ENCODE results near the gene GSTT2. TPM values are rescaled to one million over a fixed set of nuclear protein-coding genes. Genes with fewer than 3 reads are reported as not detected.

GSTT2 gene
- total RNA-seq, 1 donor from 2014 or later: not detected

DNA sequence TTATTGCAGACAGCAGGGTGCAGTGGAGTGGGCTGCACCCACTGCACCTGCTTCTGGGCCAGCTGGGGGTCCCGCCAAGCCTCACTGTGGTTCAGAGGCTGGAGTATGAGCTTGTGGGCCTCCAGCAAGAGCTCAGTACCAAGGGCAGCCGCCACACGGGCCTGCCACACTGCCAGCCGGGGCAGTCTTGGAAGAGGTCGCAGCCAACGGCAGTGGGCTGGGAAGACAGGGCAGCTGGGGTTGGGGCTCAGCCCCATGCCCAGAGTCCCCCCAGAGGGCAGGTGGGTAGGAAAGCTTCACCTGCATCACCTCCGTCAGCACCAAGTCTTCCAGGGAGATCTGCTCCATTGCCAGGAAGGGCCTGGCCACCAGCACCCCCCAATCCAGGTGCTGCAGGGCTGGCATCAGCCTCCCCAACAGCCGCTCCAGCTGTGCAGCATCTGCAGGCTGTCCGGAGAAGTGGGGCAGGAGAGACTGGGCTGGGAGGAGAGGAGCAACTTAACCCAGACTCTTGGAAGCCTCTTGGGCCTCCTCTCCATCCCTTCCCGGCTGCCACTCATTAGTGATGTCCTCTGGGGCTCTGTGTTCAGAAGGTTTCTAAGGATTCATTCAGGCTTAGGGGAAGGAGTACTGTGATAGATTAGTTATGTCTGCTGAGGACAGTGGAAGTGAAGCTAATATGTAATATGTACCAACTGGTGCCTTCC, 26.4 kb downstream of the GSTT2 start:
- intact Hi-C loops (cut with micrococcal nuclease): no loop called here
- H3K4me1 Mint-ChIP-seq (ENCODE audit: low read depth): peaks cover 5% of the 10 kb centered on the region
- no peak overlapping the region for H3K4me3 Mint-ChIP-seq
- H3K27ac Mint-ChIP-seq: no peak overlapping the region
- H3K27me3 Mint-ChIP-seq (ENCODE audit: insufficient read depth): peaks cover 5% of the 10 kb centered on the region
- no peak for DNase-seq (ENCODE audit: low spot score)
- no peaks in the 10 kb centered on the region for H3K9me3 Mint-ChIP-seq
- no peaks in the 10 kb centered on the region for H3K36me3 Mint-ChIP-seq (ENCODE audit: low read depth)

DNA sequence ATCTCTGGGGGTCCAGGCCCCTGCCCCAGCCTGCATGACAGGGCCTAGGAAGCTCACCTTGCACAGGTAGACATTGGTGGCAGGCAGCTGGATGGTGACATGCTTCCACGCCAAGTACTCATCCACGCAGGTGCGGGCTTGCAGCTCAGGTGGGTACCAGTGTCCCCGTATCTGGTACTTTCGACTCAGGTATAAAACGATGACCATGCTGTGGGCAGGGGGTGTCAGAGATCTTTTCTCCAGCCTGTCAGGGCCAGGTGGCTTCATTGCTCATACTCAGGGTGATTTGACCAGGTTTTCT, 26.9 kb downstream of the GSTT2 start:
- intact Hi-C loops (cut with micrococcal nuclease): no loop called here
- no peak for DNase-seq (ENCODE audit: low spot score)
- Mint-ChIP-seq H3K4me3 (no peak overlapping the region), H3K27me3 (ENCODE audit: insufficient read depth) (peaks cover 5% of the 10 kb centered on the region), H3K36me3 (ENCODE audit: low read depth) (no peaks in the 10 kb centered on the region), H3K9me3 (no peaks in the 10 kb centered on the region), H3K27ac (no peak overlapping the region), H3K4me1 (ENCODE audit: low read depth) (peaks cover 5% of the 10 kb centered on the region)

DNA sequence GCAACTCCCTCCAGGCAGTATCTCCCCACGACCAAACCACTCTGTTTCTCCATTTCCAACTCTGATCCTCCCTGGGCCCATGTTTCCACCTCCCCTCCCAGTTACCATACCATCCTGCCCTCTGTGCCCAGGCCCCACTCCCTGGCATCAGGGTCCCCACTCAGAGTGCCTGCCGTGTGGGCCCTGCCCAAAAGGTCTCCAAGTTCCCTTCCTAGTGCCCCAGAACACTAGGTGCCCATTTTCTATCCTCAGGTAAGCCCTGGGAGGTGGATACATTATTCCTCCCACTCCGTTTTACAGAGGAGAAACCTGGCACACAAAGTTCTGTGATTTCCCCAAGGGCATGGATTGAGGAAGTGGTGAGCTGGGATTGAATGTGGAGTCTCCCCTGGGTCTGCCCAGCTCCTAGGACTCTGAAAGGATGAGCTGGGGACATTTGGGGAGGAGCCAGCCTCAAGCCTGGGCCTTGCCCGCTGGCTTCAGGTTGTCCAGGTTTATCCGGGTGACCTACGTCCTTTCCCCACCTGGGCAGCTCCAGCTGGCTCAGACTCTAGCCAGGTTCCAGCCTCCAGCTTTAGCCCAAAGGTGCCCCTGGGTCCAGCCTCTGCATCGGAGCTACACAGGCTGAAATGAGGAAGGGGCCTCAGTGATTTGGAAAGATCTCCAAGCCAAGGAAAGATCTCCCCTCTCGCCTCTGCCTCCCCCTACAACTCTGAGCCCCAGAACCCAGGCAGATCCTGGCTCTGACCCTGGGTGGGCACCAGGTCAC, 27.5 kb downstream of the GSTT2 start:
- Mint-ChIP-seq H3K9me3 (no peaks in the 10 kb centered on the region), H3K27ac (no peak overlapping the region), H3K36me3 (ENCODE audit: low read depth) (no peaks in the 10 kb centered on the region), H3K27me3 (ENCODE audit: insufficient read depth) (peaks cover 2% of the 10 kb centered on the region), H3K4me3 (no peak overlapping the region), H3K4me1 (ENCODE audit: low read depth) (peaks cover 9% of the 10 kb centered on the region)
- intact Hi-C loops (cut with micrococcal nuclease): no loop called here
- no peak for DNase-seq (ENCODE audit: low spot score)

DNA sequence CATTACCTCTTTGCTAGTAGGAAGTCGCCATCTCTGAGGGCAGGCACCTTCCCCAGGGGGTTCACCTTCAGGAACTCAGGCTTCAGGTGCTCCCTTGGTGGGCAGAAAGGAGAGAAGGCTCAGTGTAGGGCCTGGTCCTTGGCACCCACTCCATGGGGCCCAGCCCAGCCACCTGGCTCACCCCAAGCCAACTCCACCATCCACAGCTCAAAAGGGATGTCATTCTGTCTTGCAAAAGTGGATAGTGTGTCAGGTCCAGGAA, 28.0 kb downstream of the GSTT2 start:
- peaks cover 11% of the 10 kb centered on the region for H3K4me1 Mint-ChIP-seq (ENCODE audit: low read depth)
- H3K27me3 Mint-ChIP-seq (ENCODE audit: insufficient read depth): peaks cover 2% of the 10 kb centered on the region
- DNase-seq (ENCODE audit: low spot score): no peak
- H3K36me3 Mint-ChIP-seq (ENCODE audit: low read depth): no peaks in the 10 kb centered on the region
- H3K27ac Mint-ChIP-seq: no peak overlapping the region
- intact Hi-C loops (cut with micrococcal nuclease): no loop called here
- H3K9me3 Mint-ChIP-seq: no peaks in the 10 kb centered on the region
- no peak overlapping the region for H3K4me3 Mint-ChIP-seq

DNA sequence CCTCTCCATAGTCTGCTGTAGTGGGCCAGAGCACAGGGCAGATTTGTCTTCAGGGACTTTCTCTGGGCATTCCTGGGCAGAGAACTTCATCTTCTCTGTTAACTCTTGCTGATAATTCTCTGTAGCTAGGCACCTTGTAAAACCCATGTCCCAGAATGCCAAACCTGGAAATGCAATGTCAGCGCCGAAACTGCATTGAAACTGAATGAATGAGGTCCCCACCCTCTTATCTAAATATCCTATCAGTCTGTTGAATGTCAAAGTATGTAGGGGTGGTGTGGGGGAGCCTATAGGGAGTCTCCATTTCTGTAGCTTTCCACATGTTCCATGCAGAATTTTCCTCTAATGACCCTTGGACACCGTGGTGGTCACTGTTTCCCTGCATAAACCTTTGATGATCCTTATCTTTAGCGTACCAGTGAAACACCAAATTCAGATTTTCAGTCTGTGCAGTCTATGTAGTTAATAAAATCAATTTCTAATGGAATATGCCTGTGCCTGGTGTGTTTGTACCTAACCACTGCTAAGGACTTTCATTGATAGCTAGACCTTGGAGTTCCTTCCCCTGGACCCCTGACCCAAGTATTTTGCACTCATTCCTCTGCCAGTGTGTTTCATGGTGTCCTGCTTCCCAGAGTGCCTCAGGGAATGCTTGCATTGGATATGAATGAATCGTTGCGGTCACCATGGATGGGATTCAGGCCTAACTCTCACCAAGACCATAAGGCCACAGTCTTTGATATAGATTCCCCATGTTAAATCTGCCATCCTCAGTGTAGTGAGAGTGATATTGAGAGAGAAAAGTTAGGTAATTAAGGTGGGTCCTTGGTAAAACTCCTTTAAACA, 28.7 kb downstream of the GSTT2 start:
- no peak for DNase-seq (ENCODE audit: low spot score)
- H3K4me3 Mint-ChIP-seq: no peak overlapping the region
- peaks cover under 1% of the 10 kb centered on the region for H3K27me3 Mint-ChIP-seq (ENCODE audit: insufficient read depth)
- H3K36me3 Mint-ChIP-seq (ENCODE audit: low read depth): peaks cover 2% of the 10 kb centered on the region
- no peaks in the 10 kb centered on the region for H3K9me3 Mint-ChIP-seq
- H3K27ac Mint-ChIP-seq: no peak overlapping the region
- peaks cover 15% of the 10 kb centered on the region for H3K4me1 Mint-ChIP-seq (ENCODE audit: low read depth)
- intact Hi-C loops (cut with micrococcal nuclease): no loop called here

DNA sequence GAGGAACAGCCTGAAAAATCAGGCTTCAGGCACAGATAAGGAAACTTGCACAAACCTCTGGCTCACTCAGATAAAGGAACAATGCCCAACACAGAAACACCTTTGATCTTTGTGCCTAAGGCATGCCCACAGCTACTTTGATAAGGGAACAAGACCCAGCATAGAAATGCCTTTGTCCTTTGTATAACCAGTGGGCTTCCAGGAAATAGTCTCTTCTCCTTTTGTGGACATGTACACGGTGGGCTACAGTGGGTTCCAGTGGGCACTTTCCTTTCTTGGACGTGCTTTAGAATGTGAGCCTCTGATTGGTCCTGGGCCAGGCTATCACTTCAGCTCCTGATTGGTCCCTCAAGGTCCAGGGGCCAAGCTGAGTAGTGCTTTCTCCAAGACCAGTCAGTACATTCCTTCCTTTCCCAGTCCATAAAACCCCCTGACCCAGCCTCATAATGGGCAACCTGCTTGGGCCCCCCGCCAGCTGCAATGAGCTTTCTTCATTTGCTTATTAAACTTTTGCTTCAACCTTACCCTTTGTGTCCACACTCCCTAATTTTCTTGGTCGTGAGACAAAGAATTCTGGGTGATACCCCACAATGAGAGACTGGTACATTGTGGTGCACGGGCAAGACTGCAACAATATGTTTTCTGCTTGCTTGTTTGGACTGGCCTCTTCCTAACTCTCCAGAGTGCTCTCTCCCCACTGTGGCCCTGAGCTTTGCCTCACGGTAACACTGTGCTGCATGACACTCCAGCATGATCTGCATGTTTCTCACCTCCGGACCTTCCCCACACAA, 29.5 kb downstream of the GSTT2 start:
- H3K27me3 Mint-ChIP-seq (ENCODE audit: insufficient read depth): no peaks in the 10 kb centered on the region
- H3K27ac Mint-ChIP-seq: no peak overlapping the region
- no peak overlapping the region for H3K4me3 Mint-ChIP-seq
- DNase-seq (ENCODE audit: low spot score): no peak
- H3K36me3 Mint-ChIP-seq (ENCODE audit: low read depth): peaks cover 6% of the 10 kb centered on the region
- peaks cover 24% of the 10 kb centered on the region for H3K4me1 Mint-ChIP-seq (ENCODE audit: low read depth)
- intact Hi-C loops (cut with micrococcal nuclease): loop anchor here (5.0 to 10.0 kb wide), 2 partner anchors 98 to 265 kb away; partner anchors contain the start of gene SPECC1L
- H3K9me3 Mint-ChIP-seq: no peaks in the 10 kb centered on the region

DNA sequence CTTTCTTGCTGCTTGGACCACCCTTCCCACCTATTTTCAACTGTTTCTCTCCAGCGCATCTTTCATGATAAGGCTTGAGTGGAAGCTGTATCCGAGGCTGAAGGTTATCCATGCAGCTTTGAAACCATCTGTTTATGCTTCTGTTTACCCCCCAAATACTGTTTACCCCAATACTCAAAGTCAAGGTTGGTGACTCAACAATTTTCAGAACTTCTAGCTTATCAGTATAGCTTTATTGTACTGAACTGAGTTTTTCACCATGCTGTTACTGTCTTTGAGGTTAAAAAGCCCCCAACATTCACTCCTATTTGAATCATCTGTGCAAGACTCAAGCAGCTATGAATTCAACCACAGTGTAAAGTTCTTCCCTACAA, 30.1 kb downstream of the GSTT2 start:
- DNase-seq (ENCODE audit: low spot score): no peak
- Mint-ChIP-seq H3K36me3 (ENCODE audit: low read depth) (peaks cover 9% of the 10 kb centered on the region), H3K27ac (peak overlapping the region; percentile 56), H3K4me1 (ENCODE audit: low read depth) (peaks cover 28% of the 10 kb centered on the region), H3K4me3 (peak overlapping the region; percentile 69), H3K9me3 (no peaks in the 10 kb centered on the region), H3K27me3 (ENCODE audit: insufficient read depth) (no peaks in the 10 kb centered on the region)
- intact Hi-C loops (cut with micrococcal nuclease): loop anchor here (5.0 to 10.0 kb wide), 2 partner anchors 97 to 265 kb away; partner anchors contain the start of gene SPECC1L

DNA sequence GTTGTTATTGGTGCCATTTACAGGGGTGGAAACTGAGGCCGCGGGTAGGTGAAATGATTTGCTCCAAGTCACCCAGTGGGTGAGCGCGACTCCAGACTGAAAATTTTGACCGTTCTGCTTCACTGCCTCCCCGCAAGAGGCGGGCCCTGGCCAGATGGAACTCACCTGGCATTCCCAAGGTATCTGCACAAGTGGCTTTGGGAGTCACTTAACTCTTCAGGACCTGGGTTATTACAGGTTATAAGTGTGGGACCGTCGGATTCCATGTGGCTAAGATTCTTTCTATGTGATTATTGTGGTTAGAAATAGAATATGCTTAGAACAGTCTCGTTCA, 31.8 kb downstream of the GSTT2 start:
- DNase-seq (ENCODE audit: low spot score): no peak
- Mint-ChIP-seq H3K4me1 (ENCODE audit: low read depth) (peaks cover 35% of the 10 kb centered on the region), H3K36me3 (ENCODE audit: low read depth) (peaks cover 16% of the 10 kb centered on the region), H3K9me3 (no peaks in the 10 kb centered on the region), H3K27me3 (ENCODE audit: insufficient read depth) (no peaks in the 10 kb centered on the region), H3K4me3 (peak overlapping the region; percentile 92), H3K27ac (peak overlapping the region; percentile 98)
- intact Hi-C loops (cut with micrococcal nuclease): loop anchor here (1.0 to 10.0 kb wide), 3 partner anchors 96 to 263 kb away; partner anchors contain the start of gene SPECC1L

DNA sequence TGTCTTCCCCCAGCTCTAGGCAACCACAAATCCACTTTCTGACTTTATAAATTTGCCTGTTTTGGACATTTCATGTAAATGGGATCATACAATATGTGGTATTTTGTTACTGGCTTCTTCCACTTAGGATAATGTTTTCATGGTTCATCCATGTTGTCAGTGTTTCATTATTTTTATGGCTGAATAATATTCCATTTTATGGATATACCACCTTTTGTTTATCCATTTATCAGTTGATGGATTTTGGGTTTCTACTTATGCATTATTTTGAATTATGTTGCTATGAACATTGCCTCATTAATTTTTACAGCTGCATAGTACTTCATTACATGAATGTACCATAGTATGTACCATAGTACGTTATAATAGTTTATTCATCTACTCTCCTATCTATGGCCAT, 36.2 kb downstream of the GSTT2 start:
- peaks cover 24% of the 10 kb centered on the region for H3K36me3 Mint-ChIP-seq (ENCODE audit: low read depth)
- no peak overlapping the region for H3K27ac Mint-ChIP-seq
- intact Hi-C loops (cut with micrococcal nuclease): loop anchor here (10.0 kb wide), 1 partner anchor 259 kb away; the partner anchor contains the start of gene SPECC1L
- no peak overlapping the region for H3K4me3 Mint-ChIP-seq
- DNase-seq (ENCODE audit: low spot score): no peak
- H3K9me3 Mint-ChIP-seq: no peaks in the 10 kb centered on the region
- peaks cover 36% of the 10 kb centered on the region for H3K4me1 Mint-ChIP-seq (ENCODE audit: low read depth)
- no peaks in the 10 kb centered on the region for H3K27me3 Mint-ChIP-seq (ENCODE audit: insufficient read depth)

DNA sequence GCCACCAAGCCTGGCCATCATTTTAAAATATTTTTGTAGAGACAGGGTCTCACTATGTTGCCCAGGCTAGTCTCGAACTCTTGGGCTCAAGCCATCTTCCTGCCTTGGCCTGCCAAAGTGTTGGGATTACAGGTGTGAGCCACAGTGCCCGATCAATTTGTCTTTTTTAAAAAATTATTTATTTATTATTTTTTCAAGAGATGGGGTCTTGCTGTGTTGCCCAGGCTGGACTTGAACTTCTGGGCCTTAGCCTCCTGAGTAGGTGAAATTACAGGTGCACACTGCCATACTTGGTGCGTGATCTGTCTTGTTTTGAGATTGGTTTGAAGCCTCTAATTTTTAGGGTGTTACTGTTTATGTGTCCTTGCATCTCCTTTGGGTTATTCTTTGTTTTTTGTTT, 41.4 kb downstream of the GSTT2 start:
- intact Hi-C loops (cut with micrococcal nuclease): no loop called here
- DNase-seq (ENCODE audit: low spot score): no peak

DNA sequence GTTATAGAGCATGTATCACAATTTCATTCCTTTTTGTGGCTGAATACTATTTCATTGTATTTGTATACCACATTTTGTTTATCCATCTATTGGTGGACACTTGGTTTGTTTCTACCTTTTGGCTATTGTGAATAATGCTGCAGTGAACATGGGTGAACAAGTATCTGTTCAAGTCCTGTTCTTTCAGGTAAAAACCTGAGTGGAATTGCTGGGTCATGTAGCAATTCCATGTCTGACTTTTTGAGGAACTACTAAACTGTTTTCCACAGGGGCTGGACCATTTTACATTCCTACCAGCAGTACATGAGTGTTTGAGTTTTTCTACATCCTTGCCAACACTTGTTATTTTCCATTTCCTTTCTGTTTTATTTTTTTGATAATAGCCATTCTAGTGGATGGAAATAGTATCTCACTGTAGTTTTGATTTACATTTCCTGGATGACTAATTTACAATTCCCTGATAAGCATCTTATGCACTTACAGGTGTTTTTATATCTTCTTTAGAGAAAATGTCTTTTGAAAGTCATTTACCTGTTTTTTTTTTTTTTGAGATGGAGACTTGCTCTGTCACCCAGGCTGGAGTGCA, 43.4 kb downstream of the GSTT2 start:
- Mint-ChIP-seq H3K4me1 (ENCODE audit: low read depth) (peaks cover 34% of the 10 kb centered on the region), H3K9me3 (no peaks in the 10 kb centered on the region), H3K27me3 (ENCODE audit: insufficient read depth) (no peaks in the 10 kb centered on the region), H3K36me3 (ENCODE audit: low read depth) (peaks cover 26% of the 10 kb centered on the region), H3K27ac (peak overlapping the region; percentile 70), H3K4me3 (no peak overlapping the region)
- no peak for DNase-seq (ENCODE audit: low spot score)
- intact Hi-C loops (cut with micrococcal nuclease): no loop called here

More for the DNA sequence above, 41.4 kb downstream of the GSTT2 start:
- no peak overlapping the region for H3K4me3 Mint-ChIP-seq
- H3K36me3 Mint-ChIP-seq (ENCODE audit: low read depth): peaks cover 28% of the 10 kb centered on the region
- H3K4me1 Mint-ChIP-seq (ENCODE audit: low read depth): peaks cover 29% of the 10 kb centered on the region
- H3K27ac Mint-ChIP-seq: no peak overlapping the region
- H3K9me3 Mint-ChIP-seq: no peaks in the 10 kb centered on the region
- no peaks in the 10 kb centered on the region for H3K27me3 Mint-ChIP-seq (ENCODE audit: insufficient read depth)

DNA sequence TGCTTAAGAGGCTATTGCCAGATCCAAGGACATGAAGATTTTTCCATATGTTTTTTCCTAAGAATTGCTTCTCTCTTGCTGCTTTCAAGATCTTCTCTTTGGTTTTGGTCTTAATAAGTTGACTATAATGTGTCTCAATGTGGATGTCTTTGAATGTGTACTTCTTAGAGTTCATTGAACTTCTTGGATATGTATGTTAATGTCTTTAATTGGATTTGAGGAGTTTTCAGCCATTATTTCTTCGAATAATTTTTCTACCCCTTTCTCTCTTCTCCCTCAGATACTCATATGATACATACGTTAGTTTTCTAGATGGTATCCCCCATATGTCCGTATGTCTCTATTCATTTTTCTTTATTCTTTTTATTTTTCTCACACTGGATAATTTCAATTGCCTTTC, 44.4 kb downstream of the GSTT2 start:
- no peak overlapping the region for H3K27ac Mint-ChIP-seq
- peaks cover 25% of the 10 kb centered on the region for H3K36me3 Mint-ChIP-seq (ENCODE audit: low read depth)
- intact Hi-C loops (cut with micrococcal nuclease): no loop called here
- H3K4me1 Mint-ChIP-seq (ENCODE audit: low read depth): peaks cover 33% of the 10 kb centered on the region
- no peaks in the 10 kb centered on the region for H3K9me3 Mint-ChIP-seq
- H3K27me3 Mint-ChIP-seq (ENCODE audit: insufficient read depth): no peaks in the 10 kb centered on the region
- no peak for DNase-seq (ENCODE audit: low spot score)
- no peak overlapping the region for H3K4me3 Mint-ChIP-seq
